Mucosa of descending colon (tissue), 3 donors: Measurements from ENCODE around the gene EDDM13. TPM values are rescaled to one million over a fixed set of nuclear protein-coding genes. Genes with fewer than 3 reads are reported as not detected.

Experiments
- ATAC-seq: fragments of 200-7000 bp; cut with Tn5 transposase; one replicate; pipeline ENCODE4 v1.9.1; 2020; ENCODE audit warnings: mild to moderate bottlenecking, moderate library complexity
- DNase-seq, 3 donors: peaks; one replicate each; pipeline ENCODE4 v3.0.0-alpha.2; 2020
- H3K36me3 ChIP-seq: fragments of 200-600 bp; one replicate; pipeline ENCODE4 v1.8.0; 2021; ENCODE audit warnings: low read depth, mild to moderate bottlenecking
- H3K4me1 ChIP-seq: fragments of 200-600 bp; one replicate; pipeline ENCODE4 v1.8.0; 2021; ENCODE audit warnings: low read depth, mild to moderate bottlenecking
- H3K4me3 ChIP-seq: fragments of 200-600 bp; one replicate; pipeline ENCODE4 v1.8.0; 2021; ENCODE audit warnings: mild to moderate bottlenecking
- H3K9me3 ChIP-seq: fragments of 200-600 bp; one replicate; pipeline ENCODE4 v1.8.0; 2021; ENCODE audit warnings: mild to moderate bottlenecking
- intact Hi-C, 2 donors: fragments of 100-400 bp; cut with DNase I in 1 of 2; cut with micrococcal nuclease in 1 of 2; formaldehyde crosslinking; loops; one replicate each; pipeline versions ENCODE4 v1.11.0 to v1.11.1; 2022; cut with DNase I, micrococcal nuclease
- total RNA-seq, 3 donors: library from RNA; stranded (reverse); fragmentation: NEBNext Ultra II Directional in 2 of 3; extraction: Animal tissue kit (Norgen Biotek cat#: 25700) in 2 of 3; gene quantifications; one replicate each; pipeline versions ENCODE4 v1.2.1 to v1.2.4, GENCODE V29; 2021 to 2023
- TF ChIP-seq, protein P1 (sequence below): fragments of 200-600 bp; IDR thresholded peaks from one replicate; pipeline ENCODE4 v1.8.0; 2022; ENCODE audit warnings: antibody characterized with exemption, mild to moderate bottlenecking
- donor health status: DM: no; HTN: no; CAD: no; lungs with moderate emphysema.
- donor health status: DM: no; HTN: no; CAD: no.
- donor health status: DM: no; HTN: yes; CAD: no.

Gene EDDM13
- total RNA-seq, 3 donors from 2014 or later, result not detected

DNA sequence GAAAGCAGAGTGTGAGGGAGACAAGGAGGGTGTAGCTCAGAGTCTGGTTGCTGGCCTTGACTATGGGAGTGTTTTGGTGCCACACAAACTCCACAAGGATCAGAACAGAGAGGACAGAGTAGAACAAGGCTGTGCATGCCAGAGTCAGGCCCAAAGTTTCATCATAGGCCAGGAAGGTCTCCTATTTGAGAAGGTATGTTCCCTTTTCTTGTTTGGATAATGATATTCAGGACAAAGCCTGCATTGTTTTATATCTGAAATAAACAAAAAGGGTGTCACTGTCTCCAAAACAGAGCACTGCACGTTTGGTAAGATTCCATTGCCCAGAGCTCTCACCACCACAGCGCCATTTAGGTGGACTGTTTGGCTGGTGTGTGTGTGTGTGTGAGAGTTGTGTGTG is 45.2 kb downstream of the EDDM13 start:
- H3K4me1 ChIP-seq, result peaks cover 11% of the 10 kb centered on the region
- no peak for DNase-seq
- ATAC-seq, result no peak
- H3K4me3 ChIP-seq, result no peak overlapping the region
- no peaks in the 10 kb centered on the region for H3K36me3 ChIP-seq
- TF ChIP-seq, protein P1, sequence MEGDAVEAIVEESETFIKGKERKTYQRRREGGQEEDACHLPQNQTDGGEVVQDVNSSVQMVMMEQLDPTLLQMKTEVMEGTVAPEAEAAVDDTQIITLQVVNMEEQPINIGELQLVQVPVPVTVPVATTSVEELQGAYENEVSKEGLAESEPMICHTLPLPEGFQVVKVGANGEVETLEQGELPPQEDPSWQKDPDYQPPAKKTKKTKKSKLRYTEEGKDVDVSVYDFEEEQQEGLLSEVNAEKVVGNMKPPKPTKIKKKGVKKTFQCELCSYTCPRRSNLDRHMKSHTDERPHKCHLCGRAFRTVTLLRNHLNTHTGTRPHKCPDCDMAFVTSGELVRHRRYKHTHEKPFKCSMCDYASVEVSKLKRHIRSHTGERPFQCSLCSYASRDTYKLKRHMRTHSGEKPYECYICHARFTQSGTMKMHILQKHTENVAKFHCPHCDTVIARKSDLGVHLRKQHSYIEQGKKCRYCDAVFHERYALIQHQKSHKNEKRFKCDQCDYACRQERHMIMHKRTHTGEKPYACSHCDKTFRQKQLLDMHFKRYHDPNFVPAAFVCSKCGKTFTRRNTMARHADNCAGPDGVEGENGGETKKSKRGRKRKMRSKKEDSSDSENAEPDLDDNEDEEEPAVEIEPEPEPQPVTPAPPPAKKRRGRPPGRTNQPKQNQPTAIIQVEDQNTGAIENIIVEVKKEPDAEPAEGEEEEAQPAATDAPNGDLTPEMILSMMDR, result no peak
- no peaks in the 10 kb centered on the region for H3K9me3 ChIP-seq
- intact Hi-C loops, result no loop called here

DNA sequence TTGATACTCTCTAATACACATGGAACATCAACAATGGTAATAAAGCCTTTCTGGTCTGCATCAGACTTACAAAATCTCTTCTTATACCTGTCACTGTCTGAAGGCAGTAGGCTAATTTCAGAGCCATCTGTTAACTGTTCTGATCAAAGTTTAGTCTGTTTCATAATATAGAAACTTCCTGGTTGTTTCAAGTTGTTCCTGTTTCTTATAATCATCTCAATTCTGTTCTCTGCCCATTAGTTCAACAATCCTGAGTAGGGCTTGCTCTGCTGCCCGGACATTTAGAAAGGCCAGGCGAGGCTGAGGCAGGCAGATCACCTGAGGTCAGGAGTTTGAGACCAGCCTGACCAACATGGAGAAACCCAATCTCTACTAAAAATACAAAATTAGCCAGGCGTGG is 47.4 kb downstream of the EDDM13 start:
- intact Hi-C loops, result no loop called here
- Histone ChIP-seq H3K36me3 (no peaks in the 10 kb centered on the region), H3K4me1 (no peaks in the 10 kb centered on the region), H3K4me3 (no peak overlapping the region), H3K9me3 (no peaks in the 10 kb centered on the region)
- ATAC-seq, result no peak
- no peak for DNase-seq
- TF ChIP-seq, protein P1, result no peak

DNA sequence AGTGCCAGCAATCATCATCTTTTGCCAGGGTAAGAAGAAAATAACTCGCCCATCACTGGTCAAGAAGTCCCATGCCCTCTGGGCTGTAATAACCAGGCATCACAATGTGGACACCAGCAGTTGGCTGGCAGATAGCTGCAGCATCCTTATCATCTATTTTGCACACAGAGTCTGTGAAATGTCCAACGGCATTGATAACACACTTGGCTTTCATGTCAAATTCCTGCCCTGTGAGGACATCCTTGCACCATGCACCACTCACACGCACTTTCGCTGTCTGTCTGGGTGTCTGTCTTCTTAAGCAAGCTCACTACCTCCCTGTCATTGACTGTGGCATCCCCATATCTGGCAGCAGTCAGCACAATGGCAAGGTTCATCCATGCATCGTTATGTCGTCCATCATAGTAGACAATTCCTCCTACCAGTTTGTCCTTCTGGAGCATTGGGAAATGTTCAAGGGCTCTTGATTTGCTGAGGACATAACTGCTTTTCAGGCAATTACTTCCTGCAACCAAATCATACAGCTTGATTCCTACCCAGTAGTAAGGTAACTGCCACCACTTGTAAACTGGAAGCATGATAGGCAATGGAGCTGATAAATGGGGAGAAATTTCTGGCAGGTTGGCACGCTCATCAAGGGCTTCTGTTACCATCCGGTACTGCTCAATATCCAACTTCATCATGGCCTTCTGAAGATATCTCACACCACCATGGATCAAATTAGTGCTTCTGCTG is 48.9 kb downstream of the EDDM13 start:
- Histone ChIP-seq H3K4me1 (no peaks in the 10 kb centered on the region), H3K4me3 (no peak overlapping the region), H3K36me3 (no peaks in the 10 kb centered on the region), H3K9me3 (no peaks in the 10 kb centered on the region)
- DNase-seq (no peak), ATAC-seq (no peak)
- intact Hi-C loops, result no loop called here
- TF ChIP-seq, protein P1, result no peak

DNA sequence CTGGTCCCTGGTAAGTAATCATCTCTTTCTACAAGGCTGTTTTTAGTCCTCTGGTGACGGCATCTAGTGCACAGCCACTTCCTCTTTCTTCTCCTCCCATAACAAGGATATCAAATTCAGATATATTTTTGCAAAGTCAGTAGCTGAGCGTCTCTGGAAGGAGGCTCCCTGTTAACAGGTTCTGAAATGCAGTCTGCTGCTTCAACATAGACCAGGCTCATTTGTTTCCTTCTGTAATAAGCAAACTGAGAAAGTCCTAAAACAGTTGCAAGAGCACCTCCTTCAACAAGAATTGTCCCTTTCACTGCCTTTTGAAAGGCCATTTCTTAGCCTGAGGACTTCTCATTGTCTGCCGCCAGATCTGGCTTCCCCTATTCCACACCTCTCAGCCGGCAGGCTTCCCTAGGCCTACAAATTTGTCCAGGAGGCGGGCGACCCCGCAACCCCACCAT is 49.5 kb downstream of the EDDM13 start:
- H3K4me3 ChIP-seq, result no peak overlapping the region
- no peak for ATAC-seq
- TF ChIP-seq, protein P1, result no peak
- intact Hi-C loops, result no loop called here
- H3K9me3 ChIP-seq, result no peaks in the 10 kb centered on the region
- no peak for DNase-seq
- H3K4me1 ChIP-seq, result no peaks in the 10 kb centered on the region
- no peaks in the 10 kb centered on the region for H3K36me3 ChIP-seq

DNA sequence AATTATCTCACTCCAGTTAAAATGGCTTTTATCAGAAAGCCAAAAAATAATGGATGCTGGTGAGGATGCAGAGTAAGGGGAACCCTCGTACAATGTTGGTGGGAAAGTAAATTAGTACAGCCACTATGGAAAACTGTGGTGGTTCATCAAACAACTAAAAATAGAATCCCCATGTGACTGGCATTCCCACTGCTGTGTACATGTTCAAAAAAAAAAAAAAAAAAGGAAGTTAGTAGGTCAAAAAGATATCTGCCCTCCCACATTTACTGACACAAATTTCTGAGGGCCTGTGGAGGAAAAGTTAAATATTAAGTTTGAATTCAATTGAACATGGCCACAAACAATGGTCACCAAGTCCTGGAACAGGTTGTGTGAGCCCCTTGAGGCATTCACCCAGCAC is 51.9 kb downstream of the EDDM13 start:
- no peaks in the 10 kb centered on the region for H3K36me3 ChIP-seq
- TF ChIP-seq, protein P1, result no peak
- intact Hi-C loops, result no loop called here
- H3K4me3 ChIP-seq, result no peak overlapping the region
- DNase-seq, result no peak
- no peaks in the 10 kb centered on the region for H3K9me3 ChIP-seq
- no peaks in the 10 kb centered on the region for H3K4me1 ChIP-seq
- no peak for ATAC-seq
